NT2/D1 (cell line): ENCODE data around the gene ZDHHC17.
"Not testable (repeated sequence)": the region's sequence is repeated elsewhere in the genome, so short reads cannot be mapped to it uniquely, and the experiment has no call there.

Experiments
- DNase-seq: peaks from one replicate; pipeline ENCODE4 v3.0.0-alpha.2; 2011; ENCODE audit warnings: low read depth, low spot score
- H3K27me3 ChIP-seq: 2 replicates; pipeline ENCODE4 v1.6.0; 2011; ENCODE audit warnings: mild to moderate bottlenecking; ENCODE audit not compliant: insufficient read length, insufficient read depth
- H3K36me3 ChIP-seq: 2 replicates; pipeline ENCODE4 v1.6.1; 2011; ENCODE audit warnings: mild to moderate bottlenecking, low read length, mixed read lengths; ENCODE audit not compliant: insufficient read depth, insufficient read length
- H3K4me1 ChIP-seq: 2 replicates; pipeline ENCODE4 v1.5.1; 2011; ENCODE audit not compliant: insufficient read depth, insufficient read length
- H3K4me3 ChIP-seq: 2 replicates; pipeline ENCODE4 v1.5.1; 2011; ENCODE audit warnings: low read depth; ENCODE audit not compliant: insufficient read length
- H3K9ac ChIP-seq: 2 replicates; pipeline ENCODE4 v1.6.0; 2011; ENCODE audit warnings: low read depth; ENCODE audit not compliant: insufficient read length
- H3K9me3 ChIP-seq: 2 replicates; pipeline ENCODE4 v1.5.1; 2011; ENCODE audit warnings: mild to moderate bottlenecking, low read length; ENCODE audit not compliant: insufficient read depth
- SUZ12 ChIP-seq: IDR thresholded peaks from 2 replicates; pipeline ENCODE4 v1.6.1; 2011; ENCODE audit not compliant: insufficient read length, insufficient read depth; ENCODE audit errors: extremely low read depth
- YY1 ChIP-seq: IDR thresholded peaks from 2 replicates; pipeline ENCODE4 v1.6.1; 2011; ENCODE audit not compliant: insufficient read length, insufficient read depth
- ZNF274 ChIP-seq: IDR thresholded peaks from 2 replicates; pipeline ENCODE4 v1.6.1; 2011; ENCODE audit warnings: mild to moderate bottlenecking, low read depth, low read length

The ZDHHC17 gene

GRCh38 chr12:76726626-76727025 lies 37.3 kb upstream of the ZDHHC17 start:
- Histone ChIP-seq H3K9ac (no peak overlapping the region), H3K4me1 (no peaks in the 10 kb centered on the region), H3K9me3 (no peaks in the 10 kb centered on the region), H3K36me3 (no peaks in the 10 kb centered on the region), H3K27me3 (no peaks in the 10 kb centered on the region), H3K4me3 (no peak overlapping the region)
- no peak for TF ChIP-seq ZNF274
- DNase-seq = no peak

- H3K9ac ChIP-seq, DNase-seq, H3K27me3 ChIP-seq, H3K4me1 ChIP-seq, H3K4me3 ChIP-seq, H3K36me3 ChIP-seq: not testable (repeated sequence)
- H3K9me3 ChIP-seq = peaks cover 10% of the 10 kb centered on the region; the same call in 1 of the 2 replicates
Observed at GRCh38 chr12:76732188-76732587, 31.7 kb upstream of the ZDHHC17 start.

GRCh38 chr12:76737689-76738088 lies 26.2 kb upstream of the ZDHHC17 start:
- not testable (repeated sequence) for H3K36me3 ChIP-seq, H3K4me3 ChIP-seq, DNase-seq, H3K9ac ChIP-seq, H3K27me3 ChIP-seq, H3K4me1 ChIP-seq
- H3K9me3 ChIP-seq = peaks cover 25% of the 10 kb centered on the region; the same call in 1 of the 2 replicates

GRCh38 chr12:76738824-76739579 lies 24.9 kb upstream of the ZDHHC17 start:
- no peak overlapping the region for H3K4me3 ChIP-seq
- H3K36me3 ChIP-seq = no peaks in the 10 kb centered on the region
- H3K9ac ChIP-seq = no peak overlapping the region
- TF ChIP-seq SUZ12 = no peak
- TF ChIP-seq YY1 = peak; percentile 27
- H3K27me3 ChIP-seq = no peaks in the 10 kb centered on the region
- peaks cover 25% of the 10 kb centered on the region; the same call in 1 of the 2 replicates for H3K9me3 ChIP-seq
- DNase-seq = no peak
- H3K4me1 ChIP-seq = no peaks in the 10 kb centered on the region

- Histone ChIP-seq H3K4me3 (no peak overlapping the region), H3K36me3 (no peaks in the 10 kb centered on the region), H3K4me1 (no peaks in the 10 kb centered on the region), H3K9ac (no peak overlapping the region), H3K9me3 (peaks cover 25% of the 10 kb centered on the region; the same call in 1 of the 2 replicates), H3K27me3 (no peaks in the 10 kb centered on the region)
- no peak for DNase-seq
- no peak for TF ChIP-seq ZNF274
- no peak for TF ChIP-seq SUZ12
- TF ChIP-seq YY1 = no peak
Observed at GRCh38 chr12:76739896-76740295, 24.0 kb upstream of the ZDHHC17 start.

GRCh38 chr12:76740501-76740900 lies 23.4 kb upstream of the ZDHHC17 start:
- no peak for DNase-seq
- H3K4me3 ChIP-seq = no peak overlapping the region
- H3K36me3 ChIP-seq = no peaks in the 10 kb centered on the region
- H3K4me1 ChIP-seq = no peaks in the 10 kb centered on the region
- H3K9me3 ChIP-seq = peaks cover 25% of the 10 kb centered on the region; the same call in 1 of the 2 replicates
- no peaks in the 10 kb centered on the region for H3K27me3 ChIP-seq
- no peak for TF ChIP-seq ZNF274
- H3K9ac ChIP-seq = no peak overlapping the region

GRCh38 chr12:76745343-76745742 lies 18.6 kb upstream of the ZDHHC17 start:
- no peak for DNase-seq
- Histone ChIP-seq H3K27me3 (no peaks in the 10 kb centered on the region), H3K9ac (no peak overlapping the region), H3K36me3 (no peaks in the 10 kb centered on the region), H3K9me3 (no peaks in the 10 kb centered on the region; the same call in 1 of the 2 replicates), H3K4me3 (no peak overlapping the region), H3K4me1 (no peaks in the 10 kb centered on the region)
- TF ChIP-seq ZNF274 (no peak), YY1 (no peak), SUZ12 (no peak)

GRCh38 chr12:76746516-76746915 lies 17.4 kb upstream of the ZDHHC17 start:
- Histone ChIP-seq H3K27me3 (no peaks in the 10 kb centered on the region), H3K4me1 (no peaks in the 10 kb centered on the region), H3K4me3 (no peak overlapping the region), H3K36me3 (no peaks in the 10 kb centered on the region), H3K9ac (no peak overlapping the region), H3K9me3 (no peaks in the 10 kb centered on the region)
- DNase-seq = no peak
- no peak for TF ChIP-seq ZNF274
- no peak for TF ChIP-seq SUZ12
- no peak for TF ChIP-seq YY1
